BE2C (cell line): ENCODE measurements around the gene STARD13.

Experiments used
- DNase-seq: peaks from one replicate; pipeline ENCODE4 v3.0.0-alpha.2; 2020
- H3K27me3 ChIP-seq: fragments of 250-450 bp; sonication (Bioruptor Pico); 2 replicates; pipeline ENCODE4 v1.5.1; 2020; ENCODE audit warnings: mild to moderate bottlenecking
- H3K36me3 ChIP-seq: fragments of 250-450 bp; sonication (Bioruptor Pico); 2 replicates; pipeline ENCODE4 v1.5.1; 2020; ENCODE audit warnings: mild to moderate bottlenecking
- H3K4me1 ChIP-seq: fragments of 250-450 bp; sonication (Bioruptor Pico); 2 replicates; pipeline ENCODE4 v1.5.1; 2020
- H3K4me3 ChIP-seq: 2 replicates; pipeline ENCODE4 v1.5.1; 2011; ENCODE audit warnings: low read depth, low read length
- H3K9me3 ChIP-seq: fragments of 250-450 bp; sonication (Bioruptor Pico); 2 replicates; pipeline ENCODE4 v1.5.1; 2020
- TF ChIP-seq, protein P1 (sequence below): IDR thresholded peaks from 2 replicates; pipeline ENCODE4 v1.5.1; 2012; ENCODE audit warnings: mild to moderate bottlenecking, low read depth, low read length

Gene STARD13

DNA sequence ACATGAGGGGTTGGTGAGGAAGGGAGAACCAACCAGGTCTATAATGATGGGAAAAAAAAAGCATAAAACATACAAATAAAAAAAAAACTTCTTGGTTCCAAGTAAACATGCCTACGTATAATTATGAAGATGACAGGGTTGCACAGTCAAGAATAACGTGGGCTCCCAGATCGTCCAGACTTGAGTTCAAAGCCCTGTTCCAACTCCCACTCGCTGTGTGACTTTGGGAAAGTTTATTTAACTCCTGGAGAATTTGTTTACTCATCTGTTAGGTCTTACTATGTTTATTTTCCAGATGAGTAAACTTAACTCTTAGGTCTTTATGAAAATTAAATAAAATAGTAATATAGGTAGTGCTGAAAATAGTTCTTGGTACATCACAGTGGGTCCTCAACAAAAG is 13.8 kb downstream of the STARD13 start:
- H3K9me3 ChIP-seq: no peaks in the 10 kb centered on the region
- no peaks in the 10 kb centered on the region for H3K36me3 ChIP-seq
- no peak for DNase-seq
- H3K4me3 ChIP-seq: no peak overlapping the region
- H3K4me1 ChIP-seq: no peaks in the 10 kb centered on the region
- TF ChIP-seq, protein P1, sequence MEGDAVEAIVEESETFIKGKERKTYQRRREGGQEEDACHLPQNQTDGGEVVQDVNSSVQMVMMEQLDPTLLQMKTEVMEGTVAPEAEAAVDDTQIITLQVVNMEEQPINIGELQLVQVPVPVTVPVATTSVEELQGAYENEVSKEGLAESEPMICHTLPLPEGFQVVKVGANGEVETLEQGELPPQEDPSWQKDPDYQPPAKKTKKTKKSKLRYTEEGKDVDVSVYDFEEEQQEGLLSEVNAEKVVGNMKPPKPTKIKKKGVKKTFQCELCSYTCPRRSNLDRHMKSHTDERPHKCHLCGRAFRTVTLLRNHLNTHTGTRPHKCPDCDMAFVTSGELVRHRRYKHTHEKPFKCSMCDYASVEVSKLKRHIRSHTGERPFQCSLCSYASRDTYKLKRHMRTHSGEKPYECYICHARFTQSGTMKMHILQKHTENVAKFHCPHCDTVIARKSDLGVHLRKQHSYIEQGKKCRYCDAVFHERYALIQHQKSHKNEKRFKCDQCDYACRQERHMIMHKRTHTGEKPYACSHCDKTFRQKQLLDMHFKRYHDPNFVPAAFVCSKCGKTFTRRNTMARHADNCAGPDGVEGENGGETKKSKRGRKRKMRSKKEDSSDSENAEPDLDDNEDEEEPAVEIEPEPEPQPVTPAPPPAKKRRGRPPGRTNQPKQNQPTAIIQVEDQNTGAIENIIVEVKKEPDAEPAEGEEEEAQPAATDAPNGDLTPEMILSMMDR: no peak
- H3K27me3 ChIP-seq: no peaks in the 10 kb centered on the region

DNA sequence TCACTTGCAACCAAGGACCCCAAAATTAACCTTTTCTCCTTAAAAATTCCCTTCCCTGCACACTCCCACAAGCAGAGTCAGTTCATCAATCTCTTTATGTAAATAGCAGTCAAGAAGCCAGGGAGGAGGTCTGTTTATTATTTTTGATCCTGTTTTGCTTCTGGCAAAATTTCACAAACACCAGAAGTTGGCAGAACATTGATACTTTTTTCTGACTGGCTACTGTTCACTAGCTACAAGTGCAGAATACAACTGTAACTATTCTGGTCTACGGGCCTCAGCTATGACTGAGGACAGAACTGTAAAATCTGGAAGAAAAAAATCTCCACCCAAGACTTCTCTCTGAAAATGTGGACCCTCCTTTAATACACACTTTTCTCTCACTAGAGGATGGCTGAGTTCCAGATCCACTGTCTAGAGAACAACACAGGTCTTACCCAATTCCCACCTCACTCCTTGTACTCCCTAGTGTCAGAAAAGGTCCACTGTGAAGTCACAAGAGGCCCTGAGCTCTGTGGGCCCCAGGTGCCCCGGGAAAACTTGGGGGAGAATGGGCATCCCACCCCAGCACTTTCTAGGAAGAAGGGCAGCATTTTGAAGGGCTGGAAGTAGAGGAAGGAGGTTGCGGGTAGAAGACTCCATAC is 14.5 kb downstream of the STARD13 start:
- no peak overlapping the region for H3K4me3 ChIP-seq
- TF ChIP-seq, protein P1: no peak
- no peaks in the 10 kb centered on the region for H3K9me3 ChIP-seq
- H3K27me3 ChIP-seq: no peaks in the 10 kb centered on the region
- H3K4me1 ChIP-seq: no peaks in the 10 kb centered on the region
- no peaks in the 10 kb centered on the region for H3K36me3 ChIP-seq
- DNase-seq: no peak

DNA sequence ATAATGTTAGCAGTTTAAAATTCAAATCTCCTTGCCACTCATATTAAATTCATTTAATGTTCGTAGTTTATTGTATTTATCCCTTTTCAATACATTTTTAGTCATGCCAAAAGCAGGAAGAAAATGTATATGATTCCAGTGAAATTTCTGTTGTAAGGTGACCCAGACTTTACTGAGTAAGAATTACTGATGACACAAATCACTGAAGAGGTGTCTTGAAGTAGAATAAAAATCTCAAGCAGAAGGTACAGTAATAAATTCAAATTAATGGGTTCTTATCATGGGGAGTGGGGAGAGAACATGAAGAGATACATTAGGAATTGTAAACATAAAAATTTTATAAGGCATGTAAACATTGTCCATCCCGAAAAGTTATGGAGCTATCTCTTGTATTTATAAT is 19.9 kb downstream of the STARD13 start:
- Histone ChIP-seq H3K9me3 (no peaks in the 10 kb centered on the region), H3K4me3 (no peak overlapping the region), H3K36me3 (no peaks in the 10 kb centered on the region), H3K4me1 (peaks cover 4% of the 10 kb centered on the region; the same call in 1 of the 2 replicates), H3K27me3 (no peaks in the 10 kb centered on the region)
- DNase-seq: no peak
- TF ChIP-seq, protein P1: no peak

DNA sequence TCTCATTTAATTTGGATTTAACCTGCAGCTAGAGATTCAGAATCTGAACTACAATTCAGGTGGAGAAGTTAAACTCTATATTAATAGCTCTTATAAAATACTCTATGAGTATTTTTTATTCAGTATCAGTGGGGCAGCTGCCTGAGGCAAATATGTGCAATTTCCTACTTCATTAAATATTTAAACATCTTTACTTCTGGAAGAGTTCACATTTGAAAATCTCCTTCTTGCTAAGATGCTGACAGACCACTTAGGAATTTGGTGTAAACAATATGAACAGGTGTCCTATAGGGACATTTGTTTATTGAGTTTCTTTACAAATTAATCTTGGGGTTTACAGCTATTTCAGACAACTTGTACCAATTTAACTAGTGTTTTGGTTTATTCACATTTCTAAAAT is 20.4 kb downstream of the STARD13 start:
- TF ChIP-seq, protein P1: no peak
- Histone ChIP-seq H3K36me3 (no peaks in the 10 kb centered on the region), H3K4me3 (no peak overlapping the region), H3K27me3 (no peaks in the 10 kb centered on the region), H3K4me1 (peaks cover 7% of the 10 kb centered on the region; the same call in 1 of the 2 replicates), H3K9me3 (no peaks in the 10 kb centered on the region)
- no peak for DNase-seq

DNA sequence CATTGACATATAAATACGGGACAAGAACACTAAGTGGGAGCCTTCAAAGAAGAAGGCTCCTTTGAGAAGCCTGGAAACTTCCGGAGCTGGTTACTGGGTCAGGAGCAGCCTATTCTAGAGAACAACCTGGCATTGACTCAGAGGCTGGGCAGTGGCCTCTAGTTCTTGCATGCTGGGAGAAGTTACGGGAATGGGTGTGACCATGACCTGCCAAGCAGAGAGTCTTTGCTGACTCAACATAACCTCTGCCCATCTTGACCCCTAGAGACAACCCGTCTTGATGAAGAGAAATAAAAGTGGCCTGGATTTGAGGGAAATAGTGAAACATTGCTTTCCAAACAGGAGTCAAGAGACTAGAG is 21.0 kb downstream of the STARD13 start:
- H3K4me1 ChIP-seq: peaks cover 7% of the 10 kb centered on the region; the same call in 1 of the 2 replicates
- no peak for DNase-seq

More for the DNA sequence above, 21.0 kb downstream of the STARD13 start:
- Histone ChIP-seq H3K27me3 (no peaks in the 10 kb centered on the region), H3K4me3 (no peak overlapping the region), H3K9me3 (no peaks in the 10 kb centered on the region), H3K36me3 (no peaks in the 10 kb centered on the region)
- TF ChIP-seq, protein P1: no peak
